SK-N-SH (cell line): ENCODE results near the gene SMKR1. TPM values are rescaled to one million over a fixed set of nuclear protein-coding genes. Genes with fewer than 3 reads are reported as not detected.
A peak's percentile ranks its signal among the peaks of the same experiment; 100 is the strongest.

Source experiments
- CTCF ChIA-PET: fragments of 300-600, 350-600 bp; formaldehyde crosslinking; extraction: SDS; loops from one replicate; lab custom pipeline; 2021; lab: Yijun Ruan, JAX
- POLR2A ChIA-PET: fragments of 350-600 bp; sonication (Branson Sonifier 250); formaldehyde crosslinking; extraction: SDS; loops from one replicate; lab custom pipeline; 2020; ENCODE audit warnings: antibody characterized with exemption, inconsistent platforms; lab: Yijun Ruan, JAX
- DNase-seq: peaks from one replicate; pipeline ENCODE4 v3.0.0; 2012
- H2AFZ ChIP-seq: fragments of 200-600 bp; sonication (generic); 2 replicates; pipeline ENCODE4 v1.8.1; 2016; ENCODE audit warnings: antibody characterized with exemption, mild to moderate bottlenecking, low read depth
- H3F3A ChIP-seq: fragments of 200-600 bp; sonication (generic); replicated peaks from 2 replicates; pipeline ENCODE3; 2016; ENCODE audit warnings: antibody characterized with exemption, mild to moderate bottlenecking; ENCODE audit not compliant: insufficient read depth
- H3K27ac ChIP-seq, 2 experiments: fragments of 200-500 bp in 1 of 2; fragments of 200-600 bp in 1 of 2; sonication (Bioruptor generic) in 1 of 2; sonication (generic), shearing (Covaris generic) in 1 of 2; 2 replicates each; pipeline versions ENCODE4 v1.5.1 to v1.6.1; 2014 to 2016; ENCODE audit warnings: low read depth in 2 of 2, inconsistent platforms in 1 of 2, low read length in 1 of 2, mild to moderate bottlenecking in 1 of 2, mixed read lengths in 1 of 2
- H3K27me3 ChIP-seq: fragments of 200-600 bp; sonication (generic), shearing (Covaris generic); 2 replicates; pipeline ENCODE4 v1.6.1; 2016; ENCODE audit warnings: mixed run types; ENCODE audit not compliant: insufficient read depth
- H3K36me3 ChIP-seq, 2 experiments: fragments of 200-500 bp in 1 of 2; fragments of 200-600 bp in 1 of 2; sonication (Bioruptor generic) in 1 of 2; sonication (generic) in 1 of 2; replicated peaks in 1 of 2; 2 replicates each; pipeline versions ENCODE3 to v1.5.1; 2014 to 2016; ENCODE audit warnings: low read length in 1 of 2, mild to moderate bottlenecking in 1 of 2; ENCODE audit not compliant: insufficient read depth in 2 of 2, control insufficient read depth in 1 of 2
- H3K4me1 ChIP-seq, 2 experiments: fragments of 200-500 bp in 1 of 2; fragments of 200-600 bp in 1 of 2; sonication (Bioruptor generic) in 1 of 2; sonication (generic), shearing (Covaris generic) in 1 of 2; 2 replicates each; pipeline versions ENCODE4 v1.5.1 to v1.6.1; 2014 to 2016; ENCODE audit warnings: low read depth in 1 of 2, low read length in 1 of 2, mixed run types in 1 of 2; ENCODE audit not compliant: insufficient read depth in 2 of 2, control insufficient read depth in 1 of 2
- H3K4me2 ChIP-seq: fragments of 200-600 bp; sonication (generic), shearing (Covaris generic); 2 replicates; pipeline ENCODE4 v1.6.1; 2017; ENCODE audit warnings: mixed run types
- H3K4me3 ChIP-seq, 2 experiments: fragments of 200-500 bp in 1 of 2; fragments of 200-600 bp in 1 of 2; sonication (Bioruptor generic) in 1 of 2; sonication (generic), shearing (Covaris generic) in 1 of 2; 2 replicates each; pipeline versions ENCODE4 v1.5.1 to v1.8.1; 2014 to 2016; ENCODE audit warnings: low read depth in 2 of 2, inconsistent platforms in 1 of 2, low read length in 1 of 2, mild to moderate bottlenecking in 1 of 2, mixed read lengths in 1 of 2, moderate library complexity in 1 of 2
- H3K79me2 ChIP-seq: fragments of 200-600 bp; sonication (generic); 2 replicates; pipeline ENCODE4 v1.8.1; 2017; ENCODE audit warnings: mild to moderate bottlenecking; ENCODE audit not compliant: insufficient read depth
- H3K9ac ChIP-seq: fragments of 200-600 bp; sonication (generic); 2 replicates; pipeline ENCODE4 v1.6.1; 2017; ENCODE audit warnings: mixed run types
- H3K9me2 ChIP-seq: fragments of 200-600 bp; sonication (generic); 2 replicates; pipeline ENCODE4 v1.6.1; 2017; ENCODE audit warnings: mixed run types
- H3K9me3 ChIP-seq: fragments of 200-600 bp; sonication (generic); 2 replicates; pipeline ENCODE4 v1.6.1; 2017; ENCODE audit warnings: mixed run types, mild to moderate bottlenecking, moderate library complexity
- H4K20me1 ChIP-seq: fragments of 200-600 bp; sonication (generic); 2 replicates; pipeline ENCODE4 v1.6.1; 2017; ENCODE audit warnings: mild to moderate bottlenecking, mixed run types; ENCODE audit not compliant: insufficient read depth
- CHD2 ChIP-seq: fragments of 150-350 bp; IDR thresholded peaks from 2 replicates; pipeline ENCODE4 v1.6.1; 2018; ENCODE audit warnings: low read length; ENCODE audit not compliant: partially characterized antibody
- FOSL2 ChIP-seq: IDR thresholded peaks from 2 replicates; pipeline ENCODE4 v1.4.0; 2012; ENCODE audit warnings: low read depth, mild to moderate bottlenecking, moderate library complexity, borderline replicate concordance
- GABPA ChIP-seq: IDR thresholded peaks from 2 replicates; pipeline ENCODE4 v1.4.0; 2012; ENCODE audit warnings: low read depth, mild to moderate bottlenecking
- GATA2 ChIP-seq: sonication (generic); formaldehyde crosslinking; IDR thresholded peaks from 2 replicates; pipeline ENCODE4 v1.5.0; 2020; ENCODE audit warnings: mild to moderate bottlenecking, missing genetic modification reagents
- JUND ChIP-seq: IDR thresholded peaks from 2 replicates; pipeline ENCODE4 v1.4.0; 2012
- MEF2A ChIP-seq: IDR thresholded peaks from 2 replicates; pipeline ENCODE4 v1.4.0; 2012; ENCODE audit warnings: low read depth, borderline replicate concordance
- MXI1 ChIP-seq: IDR thresholded peaks from 2 replicates; pipeline ENCODE4 v1.6.1; 2012; ENCODE audit warnings: mild to moderate bottlenecking, low read depth, low read length, improper control_type of control experiment
- NRF1 ChIP-seq: IDR thresholded peaks from 2 replicates; pipeline ENCODE4 v1.6.1; 2012; ENCODE audit warnings: low read depth, mild to moderate bottlenecking, low read length
- RCOR1 ChIP-seq: fragments of 150-350 bp; IDR thresholded peaks from 2 replicates; pipeline ENCODE4 v1.6.1; 2017; ENCODE audit warnings: antibody characterized with exemption, low read length
- SIN3A ChIP-seq: IDR thresholded peaks from 2 replicates; pipeline ENCODE4 v1.6.1; 2012; ENCODE audit warnings: low read depth, mild to moderate bottlenecking, low read length, moderate library complexity, borderline replicate concordance
- SMC3 ChIP-seq: IDR thresholded peaks from 2 replicates; pipeline ENCODE4 v1.6.1; 2012; ENCODE audit warnings: low read depth, low read length, improper control_type of control experiment
- TAF1 ChIP-seq: IDR thresholded peaks from 2 replicates; pipeline ENCODE4 v1.6.1; 2012; ENCODE audit warnings: low read depth, mild to moderate bottlenecking, low read length, moderate library complexity, borderline replicate concordance
- WGBS: methylation state at CpG from one replicate; pipeline ENCODE4 v1.1.6; 2017; ENCODE audit warnings: low lambda C conversion rate; 5-methylcytosine and 5-hydroxymethylcytosine counted together
- polyA plus RNA-seq, 3 experiments: library from polyadenylated mRNA; depleted of rRNA; stranded (reverse); fragments of >200 nt; gene quantifications; 2 replicates each; pipeline ENCODE4 v1.2.3, GENCODE V29; 2012
- TF ChIP-seq, protein P1 (sequence below): fragments of 200-600 bp; sonication (generic); IDR thresholded peaks from 2 replicates; pipeline ENCODE4 v1.6.1; 2017; ENCODE audit warnings: antibody characterized with exemption, mild to moderate bottlenecking, moderate library complexity
- TF ChIP-seq, protein P2 (sequence below): IDR thresholded peaks from 2 replicates; pipeline ENCODE4 v1.6.1; 2012; ENCODE audit warnings: mild to moderate bottlenecking, low read depth, low read length, moderate library complexity

The SMKR1 gene
- polyA plus RNA-seq, 1 of the 3 experiments (the other 2 are of a cell fraction), result 8.1 TPM

DNA sequence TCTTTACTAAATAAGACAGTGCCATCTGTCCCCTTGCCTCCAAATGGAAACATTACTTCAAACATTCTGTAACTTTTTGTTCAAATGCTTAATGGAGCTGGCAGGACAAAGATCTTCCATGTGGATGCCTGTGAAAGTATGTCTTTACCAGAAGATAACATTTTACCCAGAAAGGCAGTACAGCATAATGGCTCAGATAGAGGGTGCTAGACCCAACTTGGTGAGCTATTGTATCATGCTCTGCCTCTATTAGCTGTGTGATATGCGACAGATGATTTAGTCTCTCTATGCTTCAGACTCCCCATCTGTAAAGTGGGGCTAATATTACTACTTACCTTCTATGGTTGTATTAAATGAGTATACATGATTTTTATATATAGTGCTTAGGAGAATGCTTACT is 8.8 kb upstream of the SMKR1 start:
- 95% methylated on average over 1 of the region's 1 CpG for WGBS

DNA sequence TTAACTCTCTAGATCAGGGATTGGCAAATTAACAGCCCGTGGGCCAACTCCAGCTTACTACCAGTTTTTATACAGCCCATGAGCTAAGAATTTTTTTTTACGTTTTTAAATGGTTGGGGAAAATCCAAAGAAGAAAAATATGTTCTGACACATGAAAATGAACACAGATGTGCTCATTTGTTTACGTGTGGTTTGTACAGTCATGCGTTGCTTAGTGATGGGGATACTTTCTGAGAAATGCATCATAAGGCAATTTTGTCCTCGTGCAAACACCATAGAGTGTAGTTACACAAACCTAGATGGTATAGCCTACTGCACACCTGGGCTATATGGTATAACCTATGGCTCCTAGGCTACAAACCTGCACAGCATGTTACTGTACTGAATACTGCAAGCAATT is 8.3 kb upstream of the SMKR1 start:
- Histone ChIP-seq H2AFZ (no peak overlapping the region), H3K9me2 (no peaks in the 10 kb centered on the region), H3K27ac (peak overlapping the region in 1 of 2 experiments; percentile 31; a peak in 2 of 4 replicates), H3K4me3 (no peak overlapping the region), H4K20me1 (no peaks in the 10 kb centered on the region), H3K4me2 (no peak overlapping the region), H3K4me1 (no peaks in the 10 kb centered on the region; a peak in 1 of 4 replicates), H3K9me3 (no peaks in the 10 kb centered on the region), H3K36me3 (no peaks in the 10 kb centered on the region), H3K79me2 (no peaks in the 10 kb centered on the region), H3K9ac (no peak overlapping the region), H3K27me3 (no peaks in the 10 kb centered on the region), H3F3A (peaks cover 18% of the 10 kb centered on the region)
- TF ChIP-seq SIN3A (no peak), JUND (no peak), CHD2 (no peak), RCOR1 (no peak), MXI1 (no peak), SMC3 (no peak), NRF1 (no peak), MEF2A (no peak), FOSL2 (no peak), GATA2 (CRISPR knock-in tag) (no peak)
- TF ChIP-seq, protein P1, sequence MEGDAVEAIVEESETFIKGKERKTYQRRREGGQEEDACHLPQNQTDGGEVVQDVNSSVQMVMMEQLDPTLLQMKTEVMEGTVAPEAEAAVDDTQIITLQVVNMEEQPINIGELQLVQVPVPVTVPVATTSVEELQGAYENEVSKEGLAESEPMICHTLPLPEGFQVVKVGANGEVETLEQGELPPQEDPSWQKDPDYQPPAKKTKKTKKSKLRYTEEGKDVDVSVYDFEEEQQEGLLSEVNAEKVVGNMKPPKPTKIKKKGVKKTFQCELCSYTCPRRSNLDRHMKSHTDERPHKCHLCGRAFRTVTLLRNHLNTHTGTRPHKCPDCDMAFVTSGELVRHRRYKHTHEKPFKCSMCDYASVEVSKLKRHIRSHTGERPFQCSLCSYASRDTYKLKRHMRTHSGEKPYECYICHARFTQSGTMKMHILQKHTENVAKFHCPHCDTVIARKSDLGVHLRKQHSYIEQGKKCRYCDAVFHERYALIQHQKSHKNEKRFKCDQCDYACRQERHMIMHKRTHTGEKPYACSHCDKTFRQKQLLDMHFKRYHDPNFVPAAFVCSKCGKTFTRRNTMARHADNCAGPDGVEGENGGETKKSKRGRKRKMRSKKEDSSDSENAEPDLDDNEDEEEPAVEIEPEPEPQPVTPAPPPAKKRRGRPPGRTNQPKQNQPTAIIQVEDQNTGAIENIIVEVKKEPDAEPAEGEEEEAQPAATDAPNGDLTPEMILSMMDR, result no peak
- TF ChIP-seq, protein P2, sequence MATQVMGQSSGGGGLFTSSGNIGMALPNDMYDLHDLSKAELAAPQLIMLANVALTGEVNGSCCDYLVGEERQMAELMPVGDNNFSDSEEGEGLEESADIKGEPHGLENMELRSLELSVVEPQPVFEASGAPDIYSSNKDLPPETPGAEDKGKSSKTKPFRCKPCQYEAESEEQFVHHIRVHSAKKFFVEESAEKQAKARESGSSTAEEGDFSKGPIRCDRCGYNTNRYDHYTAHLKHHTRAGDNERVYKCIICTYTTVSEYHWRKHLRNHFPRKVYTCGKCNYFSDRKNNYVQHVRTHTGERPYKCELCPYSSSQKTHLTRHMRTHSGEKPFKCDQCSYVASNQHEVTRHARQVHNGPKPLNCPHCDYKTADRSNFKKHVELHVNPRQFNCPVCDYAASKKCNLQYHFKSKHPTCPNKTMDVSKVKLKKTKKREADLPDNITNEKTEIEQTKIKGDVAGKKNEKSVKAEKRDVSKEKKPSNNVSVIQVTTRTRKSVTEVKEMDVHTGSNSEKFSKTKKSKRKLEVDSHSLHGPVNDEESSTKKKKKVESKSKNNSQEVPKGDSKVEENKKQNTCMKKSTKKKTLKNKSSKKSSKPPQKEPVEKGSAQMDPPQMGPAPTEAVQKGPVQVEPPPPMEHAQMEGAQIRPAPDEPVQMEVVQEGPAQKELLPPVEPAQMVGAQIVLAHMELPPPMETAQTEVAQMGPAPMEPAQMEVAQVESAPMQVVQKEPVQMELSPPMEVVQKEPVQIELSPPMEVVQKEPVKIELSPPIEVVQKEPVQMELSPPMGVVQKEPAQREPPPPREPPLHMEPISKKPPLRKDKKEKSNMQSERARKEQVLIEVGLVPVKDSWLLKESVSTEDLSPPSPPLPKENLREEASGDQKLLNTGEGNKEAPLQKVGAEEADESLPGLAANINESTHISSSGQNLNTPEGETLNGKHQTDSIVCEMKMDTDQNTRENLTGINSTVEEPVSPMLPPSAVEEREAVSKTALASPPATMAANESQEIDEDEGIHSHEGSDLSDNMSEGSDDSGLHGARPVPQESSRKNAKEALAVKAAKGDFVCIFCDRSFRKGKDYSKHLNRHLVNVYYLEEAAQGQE, result no peak
- no peak for DNase-seq
- CTCF ChIA-PET, result interaction anchor here (0.7 to 1.6 kb wide), 8 partner anchors 8 to 151 kb away, joined by 3 to 4 read pairs (median 3); partner anchors contain the start of gene SMKR1
- POLR2A ChIA-PET, result no interaction called here
- WGBS, result 72% methylated on average over 5 of the region's 5 CpGs

More for the DNA sequence above, 8.8 kb upstream of the SMKR1 start:
- no peak for TF ChIP-seq TAF1
- no peak for TF ChIP-seq GABPA
- TF ChIP-seq, protein P1, result peak; percentile 35
- H3K36me3 ChIP-seq, result no peaks in the 10 kb centered on the region
- CTCF ChIA-PET, result interaction anchor here (0.7 to 1.6 kb wide), 6 partner anchors 8 to 151 kb away, joined by 3 to 4 read pairs (median 3); partner anchors contain the start of gene SMKR1
- no peaks in the 10 kb centered on the region for H3K9me2 ChIP-seq
- no peaks in the 10 kb centered on the region for H3K79me2 ChIP-seq
- POLR2A ChIA-PET, result no interaction called here
- H3K27me3 ChIP-seq, result no peaks in the 10 kb centered on the region
- H2AFZ ChIP-seq, result no peak overlapping the region
- no peak for DNase-seq
- no peaks in the 10 kb centered on the region; a peak in 1 of 4 replicates for H3K4me1 ChIP-seq
- H3K27ac ChIP-seq, result peak overlapping the region in 1 of 2 experiments; percentile 31; a peak in 2 of 4 replicates
- no peak overlapping the region for H3K4me2 ChIP-seq
- peaks cover 18% of the 10 kb centered on the region for H3F3A ChIP-seq
- no peaks in the 10 kb centered on the region for H4K20me1 ChIP-seq
- no peak overlapping the region for H3K9ac ChIP-seq
- H3K9me3 ChIP-seq, result no peaks in the 10 kb centered on the region
- no peak overlapping the region for H3K4me3 ChIP-seq
